ENCODE data around the gene NBEAL2.

- TF ChIP-seq CTCF (IDR thresholded peaks at IDR 0.05; ENCODE audit: control extremely low read depth in 1 of 3, insufficient read depth in 1 of 3, low read depth in 1 of 3, low read length in 3 of 3) (no peak), RFX5 (IDR thresholded peaks at IDR 0.05; ENCODE audit: borderline replicate concordance, low read depth, low read length) (no peak)
Observed at GRCh38 chr3:47020311-47020710, 40.8 kb downstream of the NBEAL2 start.
